HepG2 (cell line): ENCODE measurements around the gene ESYT1. TPM values are rescaled to one million over a fixed set of nuclear protein-coding genes. Genes with fewer than 3 reads are reported as not detected.

Experiments
- ATAD3A ChIP-seq: sonication (generic); formaldehyde crosslinking; IDR thresholded peaks from 2 replicates; pipeline ENCODE4 v1.4.0; 2020; ENCODE audit warnings: missing genetic modification reagents
- CHD2 ChIP-seq: IDR thresholded peaks from 2 replicates; pipeline ENCODE4 v1.6.1; 2011; ENCODE audit warnings: low read depth, low read length, improper control_type of control experiment
- CSRNP2 ChIP-seq: sonication (generic); formaldehyde crosslinking; conservative IDR thresholded peaks from 2 replicates; pipeline ENCODE4 v1.8.0; 2022; ENCODE audit warnings: low read depth, missing genetic modification reagents
- E2F1 ChIP-seq: sonication (generic); formaldehyde crosslinking; IDR thresholded peaks from 2 replicates; pipeline ENCODE4 v1.5.0; 2020; ENCODE audit warnings: missing genetic modification reagents
- GATAD2A ChIP-seq: IDR thresholded peaks from 2 replicates; pipeline ENCODE4 v1.6.1; 2016
- GPBP1L1 ChIP-seq: sonication (generic); formaldehyde crosslinking; IDR thresholded peaks from 2 replicates; pipeline ENCODE4 v1.5.0; 2020; ENCODE audit warnings: mild to moderate bottlenecking, missing genetic modification reagents
- JUNB ChIP-seq: sonication (generic); formaldehyde crosslinking; IDR thresholded peaks from 2 replicates; pipeline ENCODE4 v1.8.0; 2022; ENCODE audit warnings: missing genetic modification reagents, mild to moderate bottlenecking, borderline replicate concordance
- MLXIP ChIP-seq: sonication (generic); formaldehyde crosslinking; IDR thresholded peaks from 2 replicates; pipeline ENCODE4 v1.9.0; 2021; ENCODE audit warnings: missing genetic modification reagents, borderline replicate concordance
- RBM22 ChIP-seq: fragments of 200-400 bp; formaldehyde crosslinking; optimal IDR thresholded peaks from 2 replicates; pipeline ENCODE3; 2017; ENCODE audit warnings: mild to moderate bottlenecking, low read length, moderate library complexity
- REST ChIP-seq, 2 experiments: IDR thresholded peaks; 2 replicates each; pipeline ENCODE4 v1.6.1; 2011 to 2012; ENCODE audit warnings: low read length in 2 of 2, borderline replicate concordance in 1 of 2, low read depth in 1 of 2, mild to moderate bottlenecking in 1 of 2, moderate library complexity in 1 of 2
- U2AF2 ChIP-seq: fragments of 200-400 bp; formaldehyde crosslinking; IDR thresholded peaks from 2 replicates; pipeline ENCODE4 v1.6.1; 2017; ENCODE audit warnings: low read depth, mild to moderate bottlenecking, low read length
- ZMAT5 ChIP-seq: sonication (generic); formaldehyde crosslinking; IDR thresholded peaks from 2 replicates; pipeline ENCODE4 v1.5.0; 2020; ENCODE audit warnings: mild to moderate bottlenecking, low read depth, missing genetic modification reagents, borderline replicate concordance
- ZMYM2 ChIP-seq: sonication (generic); formaldehyde crosslinking; IDR thresholded peaks from 2 replicates; pipeline ENCODE4 v1.8.0; 2022; ENCODE audit warnings: mild to moderate bottlenecking, missing genetic modification reagents
- ZNF232 ChIP-seq: sonication (generic); formaldehyde crosslinking; IDR thresholded peaks from 2 replicates; pipeline ENCODE4 v1.4.0; 2020; ENCODE audit warnings: missing genetic modification reagents, borderline replicate concordance
- ZNF782 ChIP-seq: sonication (generic); formaldehyde crosslinking; IDR thresholded peaks from 2 replicates; pipeline ENCODE4 v1.4.0; 2020; ENCODE audit warnings: missing genetic modification reagents, mild to moderate bottlenecking, borderline replicate concordance
- polyA plus RNA-seq, 8 experiments: library from polyadenylated mRNA; depleted of rRNA in 3 of 8; stranded (reverse) in 7 of 8; unstranded in 1 of 8; fragments of >200 nt; fragmentation: Illumina TruSeq in 4 of 8; extraction: Trizol in 4 of 8; gene quantifications; 2 replicates each; pipeline versions ENCODE4 v1.2.1 to v1.2.3, GENCODE V29; 2011 to 2016; ENCODE audit warnings: low read depth in 4 of 8, missing spikeins in 1 of 8, mixed read lengths in 1 of 8; ENCODE audit not compliant: insufficient read depth in 1 of 8
- total RNA-seq, 5 experiments: library from RNA; depleted of rRNA; stranded (reverse); fragments of >200 nt; fragmentation: Illumina TruSeq; extraction: Trizol; gene quantifications; 2 replicates each; pipeline ENCODE4 v1.2.3, GENCODE V29; 2016; ENCODE audit warnings: low read depth in 1 of 5

ESYT1 gene
- total and polyA plus RNA-seq, 2 of the 13 experiments (the other 11 are each of a cell fraction or from before 2014, with no cell fraction given), result 66.9 to 71.0 TPM

- TF ChIP-seq REST (IDR thresholded peaks at IDR 0.05; ENCODE audit: borderline replicate concordance in 1 of 2, low read depth in 1 of 2, low read length in 2 of 2) (peak in 1 of 2 experiments; percentile 32; a peak in 1 of 4 replicates), CHD2 (0 out of 2 replicates have a peak, but pooled peaks have one; percentile 18), RBM22 (no peak), JUNB (peak; percentile 75), CSRNP2 (CRISPR knock-in tag) (no peak), ZMAT5 (CRISPR knock-in tag) (no peak), U2AF2 (no peak), E2F1 (no peak; the same call in 1 of the 2 replicates), ZNF232 (CRISPR knock-in tag) (no peak; the same call in 1 of the 2 replicates), GATAD2A (CRISPR knock-in tag) (peak; percentile 53; the same call in 1 of the 2 replicates), ZNF782 (0 out of 2 replicates have a peak, but pooled peaks have one; percentile 56), GPBP1L1 (CRISPR knock-in tag) (no peak), ATAD3A (no peak), MLXIP (CRISPR knock-in tag) (no peak), ZMYM2 (CRISPR knock-in tag) (no peak; the same call in 1 of the 2 replicates)
Measured at GRCh38 chr12:56079723-56080555, 48.1 kb upstream of the ESYT1 start, which contains the start of gene ERBB3 (continued).
